ENCODE data around the gene NPHP4. TPM values are rescaled to one million over a fixed set of nuclear protein-coding genes. Genes with fewer than 3 reads are reported as not detected.

Gene NPHP4
- total and polyA plus RNA-seq, 2 donors (not counting 3 experiments of a cell fraction or from before 2014, with no cell fraction given): 4.4 to 11.7 TPM

- Histone ChIP-seq H2AFZ (ENCODE audit: low read depth, low read length) (no peak overlapping the region), H3K4me1 (ENCODE audit: control insufficient read depth, extremely low read depth, insufficient read depth, low read length) (no peaks in the 10 kb centered on the region), H3K4me2 (ENCODE audit: insufficient read depth, low read length) (no peak overlapping the region), H3K9me1 (replicated peaks; ENCODE audit: control insufficient read depth, extremely low read depth, insufficient read depth, low read length) (no peaks in the 10 kb centered on the region), H3K27me3 (ENCODE audit: control insufficient read depth in 2 of 2, insufficient read depth in 2 of 2, low read length in 2 of 2) (no peaks in the 10 kb centered on the region), H4K20me1 (replicated peaks; ENCODE audit: control insufficient read depth, extremely low read depth, insufficient read depth, low read length) (no peaks in the 10 kb centered on the region), H3K9ac (replicated peaks; ENCODE audit: extremely low read depth, insufficient read depth, low read length) (no peak overlapping the region), H3K27ac (ENCODE audit: insufficient read depth, low read depth, low read length) (no peak overlapping the region), H3K9me3 (replicated peaks; ENCODE audit: control insufficient read depth, insufficient read depth, low read length) (no peaks in the 10 kb centered on the region), H3K4me3 (replicated peaks in 1 of 3; ENCODE audit: insufficient read depth in 1 of 3, low read depth in 1 of 3, low read length in 3 of 3) (no peak overlapping the region), H3K36me3 (ENCODE audit: control insufficient read depth in 2 of 2, extremely low read depth in 1 of 2, insufficient read depth in 2 of 2, low read length in 2 of 2) (no peaks in the 10 kb centered on the region), H3K79me2 (ENCODE audit: control insufficient read depth, insufficient read depth, low read length) (no peaks in the 10 kb centered on the region)
- TF ChIP-seq GATA2 (IDR thresholded peaks at IDR 0.05; ENCODE audit: insufficient read depth, insufficient read length, low read depth, low read length) (no peak), POLR2AphosphoS5 (IDR thresholded peaks at IDR 0.05; ENCODE audit: insufficient read depth, low read depth, low read length) (no peak), FOS (IDR thresholded peaks at IDR 0.05; ENCODE audit: borderline replicate concordance, insufficient read depth, low read length) (no peak)
- FAIRE-seq: no peak
- dilution Hi-C loops (cut with MboI; ENCODE audit: extremely low pct_ligation_motif_present, low sequenced_read_pairs): no loop called here
- intact Hi-C loops (cut with micrococcal nuclease): no loop called here
- no TSS peak for BruUV-seq (replicated peaks)
- DNase-seq (ENCODE audit: low read depth, low spot score): no peak
- ChIA-PET POLR2A (no interaction called here), CTCF (no interaction called here)
Observed at GRCh38 chr1:5890346-5891106, 101.7 kb downstream of the NPHP4 start.

DNA sequence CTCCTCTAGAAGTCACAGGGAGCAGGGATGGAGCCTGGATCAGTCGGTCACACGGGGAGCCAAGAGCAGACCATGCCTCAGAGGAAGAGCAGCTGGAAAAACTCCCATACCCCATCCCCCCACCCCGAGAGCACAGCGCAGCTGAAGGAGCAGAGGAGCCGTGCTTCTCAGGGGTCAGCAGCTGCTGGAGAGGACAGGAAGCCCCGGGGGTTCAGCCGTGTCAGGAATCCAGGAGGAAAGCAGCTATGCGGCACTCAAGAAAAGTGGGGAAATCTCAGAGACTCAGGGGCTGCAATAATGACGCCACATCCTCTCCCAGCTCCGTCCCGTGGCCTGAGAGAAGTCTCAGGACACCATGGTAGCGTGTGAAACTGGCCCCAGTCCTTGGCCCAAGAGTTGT, 102.3 kb downstream of the NPHP4 start:
- Histone ChIP-seq H4K20me1 (replicated peaks; ENCODE audit: control insufficient read depth, extremely low read depth, insufficient read depth, low read length) (no peaks in the 10 kb centered on the region), H3K4me1 (ENCODE audit: control insufficient read depth, extremely low read depth, insufficient read depth, low read length) (no peaks in the 10 kb centered on the region), H3K4me2 (ENCODE audit: insufficient read depth, low read length) (no peak overlapping the region), H3K79me2 (ENCODE audit: control insufficient read depth, insufficient read depth, low read length) (no peaks in the 10 kb centered on the region), H3K9ac (replicated peaks; ENCODE audit: extremely low read depth, insufficient read depth, low read length) (no peak overlapping the region), H3K27me3 (ENCODE audit: control insufficient read depth in 2 of 2, insufficient read depth in 2 of 2, low read length in 2 of 2) (no peaks in the 10 kb centered on the region), H3K36me3 (ENCODE audit: control insufficient read depth in 2 of 2, extremely low read depth in 1 of 2, insufficient read depth in 2 of 2, low read length in 2 of 2) (no peaks in the 10 kb centered on the region), H2AFZ (ENCODE audit: low read depth, low read length) (no peak overlapping the region), H3K9me3 (replicated peaks; ENCODE audit: control insufficient read depth, insufficient read depth, low read length) (no peaks in the 10 kb centered on the region), H3K4me3 (replicated peaks in 1 of 3; ENCODE audit: insufficient read depth in 1 of 3, low read depth in 1 of 3, low read length in 3 of 3) (no peak overlapping the region), H3K9me1 (replicated peaks; ENCODE audit: control insufficient read depth, extremely low read depth, insufficient read depth, low read length) (no peaks in the 10 kb centered on the region), H3K27ac (ENCODE audit: insufficient read depth, low read depth, low read length) (no peak overlapping the region)
- no TSS peak for BruUV-seq (replicated peaks)
- ChIA-PET CTCF (no interaction called here), POLR2A (no interaction called here)
- dilution Hi-C loops (cut with MboI; ENCODE audit: extremely low pct_ligation_motif_present, low sequenced_read_pairs): no loop called here
- intact Hi-C loops (cut with micrococcal nuclease): no loop called here
- TF ChIP-seq MAX (IDR thresholded peaks at IDR 0.05; ENCODE audit: insufficient read depth, insufficient read length): no peak
- no peak for TF ChIP-seq FOS (IDR thresholded peaks at IDR 0.05; ENCODE audit: borderline replicate concordance, insufficient read depth, low read length)
- no peak for TF ChIP-seq POLR2A (IDR thresholded peaks at IDR 0.05; ENCODE audit: low read depth, low read length)
- no peak for TF ChIP-seq POLR2AphosphoS5 (IDR thresholded peaks at IDR 0.05; ENCODE audit: insufficient read depth, low read depth, low read length)
- no peak for TF ChIP-seq MYC (IDR thresholded peaks at IDR 0.05; ENCODE audit: low read depth, low read length)
- no peak for TF ChIP-seq JUN (IDR thresholded peaks at IDR 0.05; ENCODE audit: borderline replicate concordance, insufficient read depth, insufficient read length, low read depth)
- TF ChIP-seq, protein P1, sequence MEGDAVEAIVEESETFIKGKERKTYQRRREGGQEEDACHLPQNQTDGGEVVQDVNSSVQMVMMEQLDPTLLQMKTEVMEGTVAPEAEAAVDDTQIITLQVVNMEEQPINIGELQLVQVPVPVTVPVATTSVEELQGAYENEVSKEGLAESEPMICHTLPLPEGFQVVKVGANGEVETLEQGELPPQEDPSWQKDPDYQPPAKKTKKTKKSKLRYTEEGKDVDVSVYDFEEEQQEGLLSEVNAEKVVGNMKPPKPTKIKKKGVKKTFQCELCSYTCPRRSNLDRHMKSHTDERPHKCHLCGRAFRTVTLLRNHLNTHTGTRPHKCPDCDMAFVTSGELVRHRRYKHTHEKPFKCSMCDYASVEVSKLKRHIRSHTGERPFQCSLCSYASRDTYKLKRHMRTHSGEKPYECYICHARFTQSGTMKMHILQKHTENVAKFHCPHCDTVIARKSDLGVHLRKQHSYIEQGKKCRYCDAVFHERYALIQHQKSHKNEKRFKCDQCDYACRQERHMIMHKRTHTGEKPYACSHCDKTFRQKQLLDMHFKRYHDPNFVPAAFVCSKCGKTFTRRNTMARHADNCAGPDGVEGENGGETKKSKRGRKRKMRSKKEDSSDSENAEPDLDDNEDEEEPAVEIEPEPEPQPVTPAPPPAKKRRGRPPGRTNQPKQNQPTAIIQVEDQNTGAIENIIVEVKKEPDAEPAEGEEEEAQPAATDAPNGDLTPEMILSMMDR (IDR thresholded peaks at IDR 0.05; ENCODE audit: extremely low read depth in 1 of 2, insufficient read depth in 1 of 2, low read depth in 1 of 2, low read length in 2 of 2): no peak
- no peak for TF ChIP-seq GATA2 (IDR thresholded peaks at IDR 0.05; ENCODE audit: insufficient read depth, insufficient read length, low read depth, low read length)
- TF ChIP-seq EZH2 (IDR thresholded peaks at IDR 0.05; ENCODE audit: borderline replicate concordance, low read depth, low read length, severe bottlenecking): no peak
- FAIRE-seq: no peak
- DNase-seq (ENCODE audit: low read depth, low spot score): no peak

Data from endothelial cell of umbilical vein (primary cell).